ENCODE results near the gene COLGALT1. TPM values are rescaled to one million over a fixed set of nuclear protein-coding genes. Genes with fewer than 3 reads are reported as not detected.
A peak's percentile ranks its signal among the peaks of the same experiment; 100 is the strongest.

Gene COLGALT1
- total and polyA plus RNA-seq, 9 donors: 42.1 to 97.0 (median 75.8) TPM

DNA sequence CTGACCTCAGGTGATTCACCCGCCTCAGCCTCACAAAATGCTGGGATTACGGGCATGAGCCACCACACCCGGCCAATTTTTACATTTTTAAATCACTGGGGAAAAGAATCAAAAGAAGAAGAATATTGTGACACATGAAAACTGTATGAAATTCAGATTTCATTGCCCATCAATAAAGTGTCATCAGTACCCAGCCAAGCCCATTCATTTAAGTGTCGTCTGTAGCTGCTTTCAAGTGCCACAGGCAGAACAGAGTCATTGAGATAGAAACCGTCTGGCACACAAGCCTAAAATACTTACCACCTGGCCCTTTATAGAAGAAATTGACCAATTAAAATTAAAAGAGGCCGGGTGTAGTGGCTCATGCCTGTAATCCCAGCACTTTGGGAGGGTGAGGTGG, 15.3 kb downstream of the COLGALT1 start:
- H3K27me3 ChIP-seq (ENCODE audit: control insufficient read depth, insufficient read depth, low read length): no peaks in the 10 kb centered on the region
- no peaks in the 10 kb centered on the region for H3K4me1 ChIP-seq (ENCODE audit: control insufficient read depth, insufficient read depth, low read length)
- no peaks in the 10 kb centered on the region for H3K9me3 ChIP-seq (replicated peaks; ENCODE audit: control insufficient read depth, low read depth, low read length)
- no peak for DNase-seq
- no peak overlapping the region for H3K27ac ChIP-seq (ENCODE audit: low read length)
- 100% methylated on average over 1 of the region's 6 CpGs for WGBS (ENCODE audit: insufficient coverage)
- H3K4me3 ChIP-seq (ENCODE audit: low read length): no peak overlapping the region
- H3K36me3 ChIP-seq (ENCODE audit: control insufficient read depth, insufficient read depth, low read length): peaks cover 72% of the 10 kb centered on the region

DNA sequence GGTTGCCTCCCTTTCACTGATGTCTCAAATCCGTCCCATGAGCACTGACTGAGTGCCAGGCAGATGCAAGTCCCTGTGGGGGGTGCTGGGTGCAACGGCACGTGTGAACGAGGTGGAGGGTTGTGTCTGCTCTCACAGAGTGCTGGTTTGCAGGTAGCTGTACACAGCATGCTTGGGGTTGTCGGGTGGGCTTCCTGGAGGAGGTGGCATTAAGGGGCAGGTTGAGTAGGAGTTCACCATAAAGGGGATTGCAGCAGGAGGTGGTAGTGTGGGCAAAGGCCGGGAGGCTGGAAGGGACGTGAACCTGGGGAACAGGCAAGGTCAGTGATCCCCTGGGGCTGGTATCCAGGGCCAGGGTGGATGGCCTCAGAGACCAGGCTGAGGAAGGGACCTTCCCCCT, 17.2 kb downstream of the COLGALT1 start:
- WGBS (ENCODE audit: insufficient coverage): 88% methylated on average over 7 of the region's 7 CpGs

DNA sequence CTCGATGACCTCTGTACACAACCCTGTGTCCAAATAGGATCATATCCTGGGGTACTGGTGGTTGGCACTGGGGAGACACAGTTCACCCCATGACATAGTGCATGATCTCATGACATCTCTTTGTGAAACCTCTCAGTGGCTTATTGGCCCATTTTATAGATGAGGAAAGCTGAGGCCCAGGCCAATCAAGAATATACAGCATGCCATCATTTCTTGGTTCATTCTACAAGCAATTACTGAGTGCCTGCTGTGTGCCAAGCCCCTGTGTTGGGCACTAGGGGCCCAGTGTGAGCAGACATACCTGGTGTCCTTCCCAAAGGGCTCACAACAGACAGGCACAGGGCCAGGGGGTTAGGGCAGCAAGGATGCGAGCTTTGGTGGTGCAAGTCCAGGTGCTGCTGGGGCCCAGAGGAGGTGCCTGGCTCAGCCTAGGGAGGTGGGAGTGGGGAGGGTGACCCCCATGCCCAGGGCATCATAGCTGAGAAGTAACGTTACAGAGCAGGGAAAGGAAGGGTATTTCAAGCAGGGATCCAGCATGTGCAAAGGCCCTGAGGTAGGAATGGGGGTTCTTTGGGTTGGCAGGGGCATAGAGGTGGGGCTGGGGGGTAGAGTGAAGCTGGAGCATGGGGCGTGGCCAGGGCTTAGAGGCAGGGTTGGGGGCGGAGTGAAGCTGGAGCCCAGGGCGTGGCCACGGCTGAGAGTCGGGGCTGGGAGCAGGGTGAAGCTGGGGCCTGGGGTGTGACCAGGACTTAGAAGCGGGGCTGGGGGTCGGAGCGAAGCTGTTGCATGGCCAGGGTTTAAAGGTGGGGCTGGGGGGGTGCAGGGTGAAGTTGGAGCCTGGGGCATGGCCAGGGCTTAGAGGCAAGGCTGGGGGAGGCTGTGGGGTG, 20.7 kb downstream of the COLGALT1 start:
- H3K27ac ChIP-seq (ENCODE audit: low read length): no peak overlapping the region
- no peaks in the 10 kb centered on the region for H3K9me3 ChIP-seq (replicated peaks; ENCODE audit: control insufficient read depth, low read depth, low read length)
- 90% methylated on average over 10 of the region's 11 CpGs for WGBS (ENCODE audit: insufficient coverage)
- no peak overlapping the region for H3K4me3 ChIP-seq (ENCODE audit: low read length)
- no peaks in the 10 kb centered on the region for H3K4me1 ChIP-seq (ENCODE audit: control insufficient read depth, insufficient read depth, low read length)
- no peaks in the 10 kb centered on the region for H3K27me3 ChIP-seq (ENCODE audit: control insufficient read depth, insufficient read depth, low read length)
- H3K36me3 ChIP-seq (ENCODE audit: control insufficient read depth, insufficient read depth, low read length): peaks cover 74% of the 10 kb centered on the region
- DNase-seq: no peak

More for the DNA sequence above, 17.2 kb downstream of the COLGALT1 start:
- Histone ChIP-seq H3K4me3 (ENCODE audit: low read length) (no peak overlapping the region), H3K9me3 (replicated peaks; ENCODE audit: control insufficient read depth, low read depth, low read length) (no peaks in the 10 kb centered on the region), H3K27me3 (ENCODE audit: control insufficient read depth, insufficient read depth, low read length) (no peaks in the 10 kb centered on the region), H3K36me3 (ENCODE audit: control insufficient read depth, insufficient read depth, low read length) (peaks cover 70% of the 10 kb centered on the region), H3K4me1 (ENCODE audit: control insufficient read depth, insufficient read depth, low read length) (no peaks in the 10 kb centered on the region), H3K27ac (ENCODE audit: low read length) (no peak overlapping the region)
- DNase-seq: no peak

DNA sequence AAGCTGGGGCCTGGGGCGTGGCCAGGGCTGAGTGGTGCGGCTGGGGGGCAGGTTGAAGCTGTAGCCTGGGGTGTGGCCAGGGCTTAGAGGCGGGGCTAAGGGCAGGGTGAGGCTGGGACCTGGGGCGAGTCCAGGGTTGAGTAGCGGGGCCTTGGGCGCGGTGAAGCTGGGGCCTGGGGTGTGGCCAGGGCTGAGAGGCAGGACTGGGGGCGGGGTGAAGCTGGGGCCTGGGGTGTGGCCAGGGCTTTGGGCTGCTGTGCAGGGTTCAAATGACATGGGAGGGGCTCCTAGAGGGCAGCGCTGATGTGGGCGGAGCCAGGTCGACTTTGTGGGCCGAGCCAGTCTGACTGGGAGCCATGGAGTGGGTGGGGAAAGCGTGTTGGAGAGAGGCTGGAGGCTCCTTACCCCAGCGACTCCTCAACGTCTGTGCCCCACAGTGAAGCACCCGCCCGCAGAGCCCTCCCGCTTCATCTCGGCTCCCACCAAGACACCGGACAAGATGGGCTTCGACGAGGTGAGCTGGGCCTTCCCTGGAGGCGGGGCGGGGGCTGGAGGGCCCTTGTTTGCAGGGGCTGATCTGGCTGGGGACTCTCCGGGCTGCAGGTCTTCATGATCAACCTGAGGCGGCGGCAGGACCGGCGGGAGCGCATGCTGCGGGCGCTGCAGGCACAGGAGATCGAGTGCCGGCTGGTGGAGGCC, 21.5 kb downstream of the COLGALT1 start:
- H3K4me3 ChIP-seq (ENCODE audit: low read length): no peak overlapping the region
- H3K9me3 ChIP-seq (replicated peaks; ENCODE audit: control insufficient read depth, low read depth, low read length): no peaks in the 10 kb centered on the region
- no peak overlapping the region for H3K27ac ChIP-seq (ENCODE audit: low read length)
- 65% methylated on average over 30 of the region's 34 CpGs for WGBS (ENCODE audit: insufficient coverage)
- peaks cover 78% of the 10 kb centered on the region for H3K36me3 ChIP-seq (ENCODE audit: control insufficient read depth, insufficient read depth, low read length)
- no peaks in the 10 kb centered on the region for H3K4me1 ChIP-seq (ENCODE audit: control insufficient read depth, insufficient read depth, low read length)
- peak; percentile 58 for DNase-seq
- H3K27me3 ChIP-seq (ENCODE audit: control insufficient read depth, insufficient read depth, low read length): no peaks in the 10 kb centered on the region

DNA sequence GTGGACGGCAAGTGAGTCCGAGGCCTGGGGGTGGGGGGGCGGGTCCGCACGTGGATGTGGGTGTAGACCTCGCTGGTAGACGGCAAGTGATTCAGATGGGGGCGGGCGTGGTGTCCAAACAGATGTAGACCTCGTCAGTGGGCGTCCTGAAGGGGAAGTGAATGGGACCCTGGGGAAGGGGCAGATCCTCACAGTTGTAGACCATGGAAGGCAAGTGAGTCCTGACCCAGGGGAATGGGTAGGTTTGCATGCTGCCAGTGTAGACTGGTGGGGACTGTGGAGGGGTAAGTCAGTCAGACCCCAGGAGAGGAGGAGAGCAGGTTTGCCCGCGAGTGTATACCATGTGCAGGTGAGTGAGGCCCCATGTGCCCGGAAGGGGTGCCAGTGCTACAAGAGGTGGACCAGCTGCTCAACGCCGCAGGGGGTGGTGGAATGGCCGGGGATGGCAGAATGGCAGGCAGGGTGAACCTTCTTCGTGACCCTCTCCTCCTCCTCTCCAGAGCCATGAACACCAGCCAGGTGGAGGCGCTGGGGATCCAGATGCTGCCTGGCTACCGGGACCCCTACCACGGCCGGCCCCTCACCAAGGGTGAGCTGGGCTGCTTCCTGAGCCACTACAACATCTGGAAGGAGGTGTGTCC, 22.1 kb downstream of the COLGALT1 start:
- no peaks in the 10 kb centered on the region for H3K9me3 ChIP-seq (replicated peaks; ENCODE audit: control insufficient read depth, low read depth, low read length)
- H3K27me3 ChIP-seq (ENCODE audit: control insufficient read depth, insufficient read depth, low read length): no peaks in the 10 kb centered on the region
- H3K4me3 ChIP-seq (ENCODE audit: low read length): no peak overlapping the region
- H3K27ac ChIP-seq (ENCODE audit: low read length): no peak overlapping the region
- no peaks in the 10 kb centered on the region for H3K4me1 ChIP-seq (ENCODE audit: control insufficient read depth, insufficient read depth, low read length)
- H3K36me3 ChIP-seq (ENCODE audit: control insufficient read depth, insufficient read depth, low read length): peaks cover 79% of the 10 kb centered on the region
- WGBS (ENCODE audit: insufficient coverage): 69% methylated on average over 11 of the region's 22 CpGs
- DNase-seq: no peak

DNA sequence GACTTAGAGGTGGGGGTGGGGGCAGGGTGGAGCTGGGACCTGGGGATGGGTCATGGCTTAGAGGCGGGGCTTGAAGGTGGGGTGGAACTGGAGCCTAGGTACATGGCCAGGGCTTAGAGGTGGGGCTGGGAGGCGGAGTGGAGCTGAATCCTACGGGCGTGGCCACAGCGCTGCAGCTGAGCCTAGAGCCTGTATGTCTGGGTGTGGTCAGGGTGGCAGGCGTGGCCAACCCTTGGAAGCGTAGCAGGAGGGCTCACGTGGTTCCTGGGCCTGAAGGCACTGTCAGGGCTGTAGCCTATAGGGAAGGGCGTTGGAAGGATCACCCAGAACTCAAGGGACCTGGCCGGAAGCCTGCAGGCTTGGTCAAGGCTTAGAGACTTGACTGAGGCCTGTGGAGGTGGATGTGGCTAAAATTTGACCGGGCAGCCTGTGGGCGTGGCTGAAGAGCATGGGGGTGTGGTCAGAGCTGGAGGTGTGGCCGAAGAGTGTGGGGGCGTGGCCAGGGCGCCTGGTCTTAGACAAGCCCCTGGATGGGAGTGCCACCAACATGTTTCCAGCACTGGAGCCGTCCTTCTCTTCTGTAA, 24.3 kb downstream of the COLGALT1 start:
- Histone ChIP-seq H3K4me1 (ENCODE audit: control insufficient read depth, insufficient read depth, low read length) (no peaks in the 10 kb centered on the region), H3K27ac (ENCODE audit: low read length) (no peak overlapping the region), H3K27me3 (ENCODE audit: control insufficient read depth, insufficient read depth, low read length) (no peaks in the 10 kb centered on the region), H3K9me3 (replicated peaks; ENCODE audit: control insufficient read depth, low read depth, low read length) (no peaks in the 10 kb centered on the region), H3K36me3 (ENCODE audit: control insufficient read depth, insufficient read depth, low read length) (peaks cover 72% of the 10 kb centered on the region), H3K4me3 (ENCODE audit: low read length) (no peak overlapping the region)
- WGBS (ENCODE audit: insufficient coverage): 63% methylated on average over 13 of the region's 16 CpGs
- DNase-seq: peak; percentile 54

DNA sequence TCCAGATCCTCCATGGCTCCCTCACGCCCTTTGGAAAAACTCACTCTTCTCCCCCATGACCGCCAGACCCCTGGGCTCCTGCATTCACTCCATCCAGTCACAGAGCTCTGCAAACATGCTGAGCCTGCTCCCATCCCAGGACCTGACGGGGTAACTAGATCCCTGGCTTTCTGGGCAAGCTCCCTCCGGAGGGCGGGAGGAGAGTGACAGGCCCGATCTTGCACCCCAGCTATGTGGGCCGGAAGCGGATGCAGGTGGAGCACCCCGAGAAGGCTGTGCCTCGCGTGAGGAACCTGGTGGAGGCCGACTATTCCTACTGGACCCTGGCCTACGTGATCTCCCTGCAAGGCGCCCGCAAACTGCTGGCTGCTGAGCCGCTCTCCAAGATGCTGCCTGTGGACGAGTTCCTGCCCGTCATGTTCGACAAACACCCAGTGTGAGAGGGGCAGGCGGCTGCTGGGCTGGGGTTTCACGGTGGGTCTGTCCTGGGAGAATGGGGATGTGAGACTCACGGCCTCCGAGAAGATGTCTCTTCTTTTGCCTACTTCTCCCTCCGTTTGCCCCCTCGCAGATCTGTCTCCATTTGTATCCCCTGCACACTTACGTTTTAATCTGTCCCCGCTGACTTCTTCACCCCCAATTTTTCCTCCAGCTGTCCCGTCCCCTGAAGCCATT, 25.2 kb downstream of the COLGALT1 start:
- H3K9me3 ChIP-seq (replicated peaks; ENCODE audit: control insufficient read depth, low read depth, low read length): no peaks in the 10 kb centered on the region
- peaks cover 67% of the 10 kb centered on the region for H3K36me3 ChIP-seq (ENCODE audit: control insufficient read depth, insufficient read depth, low read length)
- no peaks in the 10 kb centered on the region for H3K4me1 ChIP-seq (ENCODE audit: control insufficient read depth, insufficient read depth, low read length)
- no peak for DNase-seq
- 86% methylated on average over 22 of the region's 28 CpGs for WGBS (ENCODE audit: insufficient coverage)
- no peak overlapping the region for H3K4me3 ChIP-seq (ENCODE audit: low read length)
- no peak overlapping the region for H3K27ac ChIP-seq (ENCODE audit: low read length)
- no peaks in the 10 kb centered on the region for H3K27me3 ChIP-seq (ENCODE audit: control insufficient read depth, insufficient read depth, low read length)

DNA sequence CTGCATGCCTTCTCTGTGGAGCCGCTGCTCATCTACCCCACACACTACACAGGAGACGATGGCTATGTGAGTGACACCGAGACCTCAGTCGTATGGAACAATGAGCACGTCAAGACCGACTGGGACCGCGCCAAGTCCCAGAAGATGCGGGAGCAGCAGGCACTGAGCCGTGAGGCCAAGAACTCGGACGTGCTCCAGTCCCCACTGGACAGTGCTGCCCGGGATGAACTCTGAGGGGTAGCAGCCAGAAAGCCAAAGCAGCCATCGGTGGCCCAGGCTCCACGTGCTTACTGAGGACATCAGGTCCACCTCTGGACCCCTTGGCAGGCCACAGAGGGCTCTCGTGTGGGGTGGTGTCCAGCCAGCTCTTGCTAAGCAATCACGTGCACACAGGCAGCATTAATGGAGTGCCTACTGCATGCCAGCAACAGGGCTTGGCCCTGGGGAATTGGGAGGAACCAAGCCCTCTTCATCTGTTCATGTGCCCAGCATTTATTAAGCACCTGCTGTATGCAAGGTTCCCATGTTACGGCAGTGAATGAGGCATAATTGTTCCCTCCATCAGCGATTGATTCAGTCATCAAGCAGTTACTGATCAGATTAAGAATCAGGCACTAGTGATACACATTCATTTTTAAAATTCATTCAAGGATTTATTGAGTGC, 25.9 kb downstream of the COLGALT1 start:
- Histone ChIP-seq H3K4me1 (ENCODE audit: control insufficient read depth, insufficient read depth, low read length) (no peaks in the 10 kb centered on the region), H3K27me3 (ENCODE audit: control insufficient read depth, insufficient read depth, low read length) (no peaks in the 10 kb centered on the region), H3K36me3 (ENCODE audit: control insufficient read depth, insufficient read depth, low read length) (peaks cover 60% of the 10 kb centered on the region), H3K9me3 (replicated peaks; ENCODE audit: control insufficient read depth, low read depth, low read length) (no peaks in the 10 kb centered on the region), H3K4me3 (ENCODE audit: low read length) (no peak overlapping the region), H3K27ac (ENCODE audit: low read length) (no peak overlapping the region)
- 75% methylated on average over 17 of the region's 19 CpGs for WGBS (ENCODE audit: insufficient coverage)
- no peak for DNase-seq

DNA sequence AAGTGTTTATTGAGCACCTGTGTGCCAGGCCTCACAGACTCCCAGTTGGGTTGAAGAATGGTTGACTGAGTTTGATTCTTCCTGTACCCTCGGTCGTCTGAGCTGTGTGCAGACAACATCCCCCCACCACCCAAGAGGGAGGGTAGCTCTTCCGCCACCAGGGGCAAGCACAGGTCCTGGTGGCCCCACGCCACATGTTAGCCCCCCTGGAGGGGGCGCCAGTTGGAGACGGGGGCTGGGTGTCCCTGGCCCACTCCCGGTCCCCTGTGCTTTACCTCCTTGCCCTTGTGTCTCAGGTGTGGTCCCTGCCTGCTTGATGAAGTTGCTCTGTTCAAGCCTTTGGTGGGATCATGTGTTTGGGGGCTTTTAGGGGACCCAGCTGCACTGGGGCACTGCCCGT, 27.2 kb downstream of the COLGALT1 start:
- Histone ChIP-seq H3K27me3 (ENCODE audit: control insufficient read depth, insufficient read depth, low read length) (no peaks in the 10 kb centered on the region), H3K36me3 (ENCODE audit: control insufficient read depth, insufficient read depth, low read length) (peaks cover 50% of the 10 kb centered on the region), H3K27ac (ENCODE audit: low read length) (no peak overlapping the region), H3K4me1 (ENCODE audit: control insufficient read depth, insufficient read depth, low read length) (no peaks in the 10 kb centered on the region), H3K4me3 (ENCODE audit: low read length) (no peak overlapping the region), H3K9me3 (replicated peaks; ENCODE audit: control insufficient read depth, low read depth, low read length) (no peaks in the 10 kb centered on the region)
- 89% methylated on average over 4 of the region's 8 CpGs for WGBS (ENCODE audit: insufficient coverage)
- DNase-seq: no peak
